Glutamatergic neuron (in vitro differentiated cells): Measurements from ENCODE around the gene TRA2B. TPM values are rescaled to one million over a fixed set of nuclear protein-coding genes. Genes with fewer than 3 reads are reported as not detected.

ENCODE experiments used
- DNase-seq: peaks from one replicate; pipeline ENCODE4 v3.0.0; 2022
- H3K27ac Mint-ChIP-seq: one replicate; pipeline ENCODE4 v1.8.0; 2020; ENCODE audit warnings: mild to moderate bottlenecking, mixed read lengths, inconsistent platforms; ENCODE audit not compliant: unreplicated experiment
- H3K27me3 Mint-ChIP-seq: one replicate; pipeline ENCODE4 v1.8.0; 2020; ENCODE audit warnings: mild to moderate bottlenecking, moderate library complexity, mixed read lengths, inconsistent platforms; ENCODE audit not compliant: unreplicated experiment
- H3K36me3 Mint-ChIP-seq: one replicate; pipeline ENCODE4 v1.8.0; 2020; ENCODE audit warnings: mild to moderate bottlenecking, mixed read lengths, inconsistent platforms; ENCODE audit not compliant: unreplicated experiment
- H3K4me1 Mint-ChIP-seq: one replicate; pipeline ENCODE4 v1.8.0; 2020; ENCODE audit warnings: mild to moderate bottlenecking, low read depth, mixed read lengths, inconsistent platforms; ENCODE audit not compliant: unreplicated experiment
- H3K4me3 Mint-ChIP-seq: one replicate; pipeline ENCODE4 v1.8.0; 2020; ENCODE audit warnings: mild to moderate bottlenecking, mixed read lengths, inconsistent platforms; ENCODE audit not compliant: unreplicated experiment
- H3K9me3 Mint-ChIP-seq: one replicate; pipeline ENCODE4 v1.8.0; 2020; ENCODE audit warnings: mild to moderate bottlenecking, moderate library complexity, mixed read lengths, inconsistent platforms; ENCODE audit not compliant: unreplicated experiment
- total RNA-seq: library from RNA; stranded (reverse); fragmentation: NEBNext Ultra II Directional; extraction: Animal tissue kit (Norgen Biotek cat#: 25700); gene quantifications from one replicate; pipeline ENCODE4 v1.2.1, GENCODE V29; 2021; ENCODE audit not compliant: unreplicated experiment
- TF ChIP-seq, protein P1 (sequence below): fragments of 200-600 bp; sonication (generic); IDR thresholded peaks from one replicate; pipeline ENCODE4 v1.5.0; 2021; ENCODE audit not compliant: partially characterized antibody, unreplicated experiment

TRA2B gene
- total RNA-seq, 1 donor from 2014 or later: 160 TPM

DNA sequence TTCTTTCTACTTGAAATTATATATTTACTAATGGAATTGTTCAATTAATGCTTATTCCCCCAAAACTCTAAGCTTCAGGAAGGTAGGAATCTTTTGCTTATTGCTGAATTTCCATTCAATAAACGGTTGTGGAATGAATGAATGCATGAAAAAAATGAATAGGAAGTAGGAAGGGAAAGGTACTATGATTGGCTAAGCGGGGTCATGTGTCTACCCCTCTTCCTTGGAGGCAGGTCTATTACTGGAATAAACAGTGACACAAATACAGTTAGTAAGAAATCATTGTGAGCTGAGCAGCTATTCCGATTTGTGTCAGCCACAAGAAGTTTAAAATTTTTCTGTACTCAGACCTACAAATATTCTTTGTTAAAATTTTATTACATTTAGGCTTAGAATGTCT, 10.5 kb upstream of the TRA2B start:
- no peak overlapping the region for H3K4me3 Mint-ChIP-seq
- TF ChIP-seq, protein P1, sequence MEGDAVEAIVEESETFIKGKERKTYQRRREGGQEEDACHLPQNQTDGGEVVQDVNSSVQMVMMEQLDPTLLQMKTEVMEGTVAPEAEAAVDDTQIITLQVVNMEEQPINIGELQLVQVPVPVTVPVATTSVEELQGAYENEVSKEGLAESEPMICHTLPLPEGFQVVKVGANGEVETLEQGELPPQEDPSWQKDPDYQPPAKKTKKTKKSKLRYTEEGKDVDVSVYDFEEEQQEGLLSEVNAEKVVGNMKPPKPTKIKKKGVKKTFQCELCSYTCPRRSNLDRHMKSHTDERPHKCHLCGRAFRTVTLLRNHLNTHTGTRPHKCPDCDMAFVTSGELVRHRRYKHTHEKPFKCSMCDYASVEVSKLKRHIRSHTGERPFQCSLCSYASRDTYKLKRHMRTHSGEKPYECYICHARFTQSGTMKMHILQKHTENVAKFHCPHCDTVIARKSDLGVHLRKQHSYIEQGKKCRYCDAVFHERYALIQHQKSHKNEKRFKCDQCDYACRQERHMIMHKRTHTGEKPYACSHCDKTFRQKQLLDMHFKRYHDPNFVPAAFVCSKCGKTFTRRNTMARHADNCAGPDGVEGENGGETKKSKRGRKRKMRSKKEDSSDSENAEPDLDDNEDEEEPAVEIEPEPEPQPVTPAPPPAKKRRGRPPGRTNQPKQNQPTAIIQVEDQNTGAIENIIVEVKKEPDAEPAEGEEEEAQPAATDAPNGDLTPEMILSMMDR: no peak
- no peak for DNase-seq
- no peak overlapping the region for H3K27ac Mint-ChIP-seq
- no peaks in the 10 kb centered on the region for H3K27me3 Mint-ChIP-seq
- H3K9me3 Mint-ChIP-seq: no peaks in the 10 kb centered on the region
- H3K4me1 Mint-ChIP-seq: no peaks in the 10 kb centered on the region
- no peaks in the 10 kb centered on the region for H3K36me3 Mint-ChIP-seq

DNA sequence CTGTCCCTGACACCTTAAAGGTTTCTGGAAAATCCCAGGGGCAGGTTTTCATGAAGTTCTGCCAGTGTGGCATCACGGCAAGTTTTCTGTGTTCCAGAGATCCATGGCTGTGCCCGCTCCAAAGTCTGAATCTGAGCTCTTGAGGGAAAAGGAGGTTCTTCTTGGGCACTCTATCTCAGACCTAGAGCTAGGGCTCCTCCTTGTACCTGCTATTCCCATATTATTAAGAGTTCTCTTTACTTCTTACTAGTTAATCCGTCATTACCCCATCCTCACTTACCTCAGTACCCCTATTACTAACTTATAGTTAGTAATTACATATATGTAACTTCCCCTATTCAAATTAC, 5.9 kb upstream of the TRA2B start:
- H3K9me3 Mint-ChIP-seq: no peaks in the 10 kb centered on the region
- TF ChIP-seq, protein P1: peak; percentile 58
- DNase-seq: no peak
- no peak overlapping the region for H3K4me3 Mint-ChIP-seq
- no peak overlapping the region for H3K27ac Mint-ChIP-seq
- no peaks in the 10 kb centered on the region for H3K36me3 Mint-ChIP-seq
- peaks cover 2% of the 10 kb centered on the region for H3K27me3 Mint-ChIP-seq
- H3K4me1 Mint-ChIP-seq: peaks cover 3% of the 10 kb centered on the region

DNA sequence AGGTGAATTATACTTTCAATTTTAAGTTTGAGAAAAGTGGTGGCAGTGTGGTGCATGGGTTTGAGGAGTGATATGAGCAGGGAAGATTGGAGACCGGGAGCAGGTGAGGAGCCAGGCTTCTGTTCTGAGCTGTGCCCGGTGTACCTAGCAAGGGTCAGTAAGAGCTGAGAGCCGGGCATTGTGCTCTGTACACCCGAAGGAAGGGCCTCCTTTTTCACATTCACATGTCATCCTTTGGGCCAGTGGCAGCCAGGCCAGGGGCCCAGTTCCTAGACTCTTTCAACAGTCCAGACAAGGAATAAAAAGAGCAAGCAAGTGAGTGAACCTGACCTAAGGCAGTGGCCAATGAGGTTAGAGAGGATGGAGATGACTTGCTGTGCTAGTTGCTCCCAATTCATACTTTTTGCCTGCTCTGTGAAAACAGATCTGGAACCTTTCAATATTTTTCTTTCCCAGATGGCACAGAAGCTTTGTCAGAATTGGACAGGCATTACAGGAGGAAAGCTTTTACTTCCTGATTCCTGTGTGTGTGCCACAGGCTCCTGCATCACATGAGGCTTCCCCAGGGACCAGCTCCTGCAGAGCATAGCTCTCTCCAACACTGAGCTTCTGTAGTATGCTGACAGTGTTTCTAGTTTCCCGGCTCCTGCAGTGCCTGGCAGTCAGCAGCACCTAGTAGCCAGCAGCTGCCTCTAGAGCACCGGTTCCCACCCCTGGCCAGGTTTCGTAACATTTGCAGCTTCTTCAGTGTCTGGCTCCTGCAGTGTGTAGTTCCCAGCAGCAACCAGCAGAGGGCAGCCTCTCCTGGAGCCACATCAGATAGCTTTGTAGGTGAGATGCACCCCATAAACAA, 5.3 kb upstream of the TRA2B start:
- DNase-seq: peak; percentile 84
- Mint-ChIP-seq H3K9me3 (peaks cover 3% of the 10 kb centered on the region), H3K4me1 (peaks cover 5% of the 10 kb centered on the region), H3K4me3 (peak overlapping the region; percentile 36), H3K36me3 (peaks cover 3% of the 10 kb centered on the region), H3K27me3 (peaks cover 5% of the 10 kb centered on the region), H3K27ac (no peak overlapping the region)
- TF ChIP-seq, protein P1: peak; percentile 99

DNA sequence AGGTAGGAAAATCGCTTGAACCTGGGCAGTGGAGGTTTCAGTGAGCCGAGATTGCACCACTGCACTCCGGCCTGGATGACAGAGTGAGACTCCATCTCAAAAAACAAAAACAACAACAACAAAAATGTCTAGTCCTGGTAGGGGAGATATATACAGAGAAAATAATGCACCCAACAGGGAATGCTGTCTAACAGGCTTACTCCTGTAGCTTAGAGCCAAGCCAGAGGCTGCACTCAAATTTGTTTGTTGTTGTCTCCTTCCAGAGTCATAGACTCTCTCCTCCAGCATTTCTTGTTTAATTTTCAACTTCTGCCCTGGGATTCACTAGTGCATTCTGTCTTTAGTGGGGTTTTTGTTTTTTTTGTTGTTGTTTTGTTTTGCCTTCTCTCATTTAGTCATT, 4.6 kb upstream of the TRA2B start:
- H3K9me3 Mint-ChIP-seq: peaks cover 10% of the 10 kb centered on the region
- peaks cover 11% of the 10 kb centered on the region for H3K27me3 Mint-ChIP-seq
- peaks cover 6% of the 10 kb centered on the region for H3K4me1 Mint-ChIP-seq
- no peak overlapping the region for H3K4me3 Mint-ChIP-seq
- no peak for DNase-seq
- TF ChIP-seq, protein P1: no peak
- peaks cover 5% of the 10 kb centered on the region for H3K36me3 Mint-ChIP-seq
- no peak overlapping the region for H3K27ac Mint-ChIP-seq

DNA sequence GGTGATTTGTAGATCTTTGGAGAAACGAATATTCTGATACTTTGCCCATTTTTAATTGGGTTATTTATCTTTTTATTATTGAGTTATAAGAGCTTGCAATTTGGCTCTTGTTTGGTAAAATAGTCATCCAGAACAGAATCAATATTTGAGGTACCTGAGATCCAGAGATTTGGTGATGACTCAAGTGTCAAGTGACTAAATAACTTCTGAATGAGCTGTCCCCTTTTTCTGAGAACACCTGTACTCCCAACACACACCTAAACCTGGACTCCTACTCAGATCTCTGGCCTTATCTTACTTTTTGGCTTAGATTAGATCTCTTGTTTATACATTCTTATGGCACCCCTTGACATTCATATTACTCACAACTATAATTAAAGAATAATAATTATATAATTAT, 3.1 kb upstream of the TRA2B start:
- Mint-ChIP-seq H3K36me3 (peaks cover 5% of the 10 kb centered on the region), H3K9me3 (peaks cover 17% of the 10 kb centered on the region), H3K27me3 (peaks cover 17% of the 10 kb centered on the region), H3K4me1 (peaks cover 6% of the 10 kb centered on the region), H3K4me3 (no peak overlapping the region), H3K27ac (no peak overlapping the region)
- no peak for DNase-seq
- TF ChIP-seq, protein P1: no peak
